ENCODE data around the gene TFIP11. TPM values are rescaled to one million over a fixed set of nuclear protein-coding genes. Genes with fewer than 3 reads are reported as not detected.

TFIP11 gene
- total and polyA plus RNA-seq, 2 of the 13 experiments (the other 11 are each of a cell fraction or from before 2014, with no cell fraction given): 15.4 to 22.8 TPM

DNA sequence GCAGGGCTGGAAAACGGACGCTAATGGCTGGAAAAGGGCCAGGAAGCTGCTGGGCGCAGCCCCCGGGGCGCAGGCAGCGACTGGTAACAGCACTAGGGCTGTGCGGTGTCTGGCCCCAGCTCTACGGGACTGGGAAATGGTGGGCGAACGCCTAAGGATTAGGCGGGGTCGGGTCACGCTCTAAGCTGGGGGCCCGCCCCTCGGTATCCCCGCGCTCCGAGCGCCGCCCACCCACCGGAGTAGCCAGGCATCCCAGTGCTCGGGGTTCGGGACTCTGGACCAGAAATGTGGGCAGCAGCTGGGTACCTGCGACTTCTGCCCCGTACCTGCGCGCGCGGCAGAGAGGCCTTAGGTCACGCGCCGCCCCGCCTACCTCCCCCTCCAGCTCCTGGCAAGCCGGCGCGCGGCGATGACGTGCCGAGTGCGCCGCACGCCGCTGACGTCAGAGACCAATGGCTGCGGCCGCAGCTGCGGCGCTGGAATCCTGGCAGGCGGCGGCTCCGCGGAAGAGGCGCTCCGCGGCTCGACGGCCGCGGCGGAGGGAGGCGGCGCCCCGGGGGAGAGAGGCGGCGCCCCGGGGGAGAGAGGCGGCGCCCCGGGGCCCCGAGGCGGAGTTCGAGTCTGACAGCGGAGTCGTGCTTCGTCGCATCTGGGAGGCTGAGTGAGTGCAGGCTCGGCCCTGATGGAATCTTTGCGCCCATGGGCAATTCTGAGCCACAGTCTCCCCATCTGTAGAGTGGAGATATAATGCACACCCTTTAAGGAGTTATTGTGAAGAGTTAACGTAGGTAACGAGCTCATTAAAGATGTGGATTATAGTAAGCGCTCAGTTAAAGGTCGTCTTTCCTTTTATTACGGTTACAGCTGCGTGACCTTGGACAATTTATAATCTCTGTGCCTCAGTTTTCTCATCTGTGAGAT lies 28.6 kb downstream of the TFIP11 start, which contains the start of the genes HPS4 and SRRD (continued):
- TF ChIP-seq, protein P1, sequence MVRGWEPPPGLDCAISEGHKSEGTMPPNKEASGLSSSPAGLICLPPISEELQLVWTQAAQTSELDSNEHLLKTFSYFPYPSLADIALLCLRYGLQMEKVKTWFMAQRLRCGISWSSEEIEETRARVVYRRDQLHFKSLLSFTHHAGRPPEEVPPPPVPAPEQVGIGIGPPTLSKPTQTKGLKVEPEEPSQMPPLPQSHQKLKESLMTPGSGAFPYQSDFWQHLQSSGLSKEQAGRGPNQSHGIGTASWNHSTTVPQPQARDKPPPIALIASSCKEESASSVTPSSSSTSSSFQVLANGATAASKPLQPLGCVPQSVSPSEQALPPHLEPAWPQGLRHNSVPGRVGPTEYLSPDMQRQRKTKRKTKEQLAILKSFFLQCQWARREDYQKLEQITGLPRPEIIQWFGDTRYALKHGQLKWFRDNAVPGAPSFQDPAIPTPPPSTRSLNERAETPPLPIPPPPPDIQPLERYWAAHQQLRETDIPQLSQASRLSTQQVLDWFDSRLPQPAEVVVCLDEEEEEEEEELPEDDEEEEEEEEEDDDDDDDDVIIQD (CRISPR knock-in tag; IDR thresholded peaks at IDR 0.05; ENCODE audit: low read depth): peak; percentile 40; the same call in 1 of the 2 replicates
- no peak for TF ChIP-seq HOXA7 (CRISPR knock-in tag; IDR thresholded peaks at IDR 0.05)
- TF ChIP-seq, protein P2, sequence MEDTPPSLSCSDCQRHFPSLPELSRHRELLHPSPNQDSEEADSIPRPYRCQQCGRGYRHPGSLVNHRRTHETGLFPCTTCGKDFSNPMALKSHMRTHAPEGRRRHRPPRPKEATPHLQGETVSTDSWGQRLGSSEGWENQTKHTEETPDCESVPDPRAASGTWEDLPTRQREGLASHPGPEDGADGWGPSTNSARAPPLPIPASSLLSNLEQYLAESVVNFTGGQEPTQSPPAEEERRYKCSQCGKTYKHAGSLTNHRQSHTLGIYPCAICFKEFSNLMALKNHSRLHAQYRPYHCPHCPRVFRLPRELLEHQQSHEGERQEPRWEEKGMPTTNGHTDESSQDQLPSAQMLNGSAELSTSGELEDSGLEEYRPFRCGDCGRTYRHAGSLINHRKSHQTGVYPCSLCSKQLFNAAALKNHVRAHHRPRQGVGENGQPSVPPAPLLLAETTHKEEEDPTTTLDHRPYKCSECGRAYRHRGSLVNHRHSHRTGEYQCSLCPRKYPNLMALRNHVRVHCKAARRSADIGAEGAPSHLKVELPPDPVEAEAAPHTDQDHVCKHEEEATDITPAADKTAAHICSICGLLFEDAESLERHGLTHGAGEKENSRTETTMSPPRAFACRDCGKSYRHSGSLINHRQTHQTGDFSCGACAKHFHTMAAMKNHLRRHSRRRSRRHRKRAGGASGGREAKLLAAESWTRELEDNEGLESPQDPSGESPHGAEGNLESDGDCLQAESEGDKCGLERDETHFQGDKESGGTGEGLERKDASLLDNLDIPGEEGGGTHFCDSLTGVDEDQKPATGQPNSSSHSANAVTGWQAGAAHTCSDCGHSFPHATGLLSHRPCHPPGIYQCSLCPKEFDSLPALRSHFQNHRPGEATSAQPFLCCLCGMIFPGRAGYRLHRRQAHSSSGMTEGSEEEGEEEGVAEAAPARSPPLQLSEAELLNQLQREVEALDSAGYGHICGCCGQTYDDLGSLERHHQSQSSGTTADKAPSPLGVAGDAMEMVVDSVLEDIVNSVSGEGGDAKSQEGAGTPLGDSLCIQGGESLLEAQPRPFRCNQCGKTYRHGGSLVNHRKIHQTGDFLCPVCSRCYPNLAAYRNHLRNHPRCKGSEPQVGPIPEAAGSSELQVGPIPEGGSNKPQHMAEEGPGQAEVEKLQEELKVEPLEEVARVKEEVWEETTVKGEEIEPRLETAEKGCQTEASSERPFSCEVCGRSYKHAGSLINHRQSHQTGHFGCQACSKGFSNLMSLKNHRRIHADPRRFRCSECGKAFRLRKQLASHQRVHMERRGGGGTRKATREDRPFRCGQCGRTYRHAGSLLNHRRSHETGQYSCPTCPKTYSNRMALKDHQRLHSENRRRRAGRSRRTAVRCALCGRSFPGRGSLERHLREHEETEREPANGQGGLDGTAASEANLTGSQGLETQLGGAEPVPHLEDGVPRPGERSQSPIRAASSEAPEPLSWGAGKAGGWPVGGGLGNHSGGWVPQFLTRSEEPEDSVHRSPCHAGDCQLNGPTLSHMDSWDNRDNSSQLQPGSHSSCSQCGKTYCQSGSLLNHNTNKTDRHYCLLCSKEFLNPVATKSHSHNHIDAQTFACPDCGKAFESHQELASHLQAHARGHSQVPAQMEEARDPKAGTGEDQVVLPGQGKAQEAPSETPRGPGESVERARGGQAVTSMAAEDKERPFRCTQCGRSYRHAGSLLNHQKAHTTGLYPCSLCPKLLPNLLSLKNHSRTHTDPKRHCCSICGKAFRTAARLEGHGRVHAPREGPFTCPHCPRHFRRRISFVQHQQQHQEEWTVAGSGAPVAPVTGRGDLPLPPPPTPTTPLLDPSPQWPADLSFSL (CRISPR knock-in tag; IDR thresholded peaks at IDR 0.05): no peak
- peak; percentile 85; the same call in 1 of the 2 replicates for TF ChIP-seq KLF12 (CRISPR knock-in tag; IDR thresholded peaks at IDR 0.05; ENCODE audit: borderline replicate concordance)
- peak; percentile 71; the same call in 1 of the 2 replicates for TF ChIP-seq ZFP36L1 (CRISPR knock-in tag; IDR thresholded peaks at IDR 0.05)
- TF ChIP-seq, protein P3, sequence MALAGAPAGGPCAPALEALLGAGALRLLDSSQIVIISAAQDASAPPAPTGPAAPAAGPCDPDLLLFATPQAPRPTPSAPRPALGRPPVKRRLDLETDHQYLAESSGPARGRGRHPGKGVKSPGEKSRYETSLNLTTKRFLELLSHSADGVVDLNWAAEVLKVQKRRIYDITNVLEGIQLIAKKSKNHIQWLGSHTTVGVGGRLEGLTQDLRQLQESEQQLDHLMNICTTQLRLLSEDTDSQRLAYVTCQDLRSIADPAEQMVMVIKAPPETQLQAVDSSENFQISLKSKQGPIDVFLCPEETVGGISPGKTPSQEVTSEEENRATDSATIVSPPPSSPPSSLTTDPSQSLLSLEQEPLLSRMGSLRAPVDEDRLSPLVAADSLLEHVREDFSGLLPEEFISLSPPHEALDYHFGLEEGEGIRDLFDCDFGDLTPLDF (CRISPR knock-in tag; IDR thresholded peaks at IDR 0.05): peak; percentile 82
- TF ChIP-seq POLR2A (IDR thresholded peaks at IDR 0.05; ENCODE audit: insufficient read depth in 1 of 2, low read depth in 2 of 2, low read length in 2 of 2): peak; percentile 80 to 96
- TF ChIP-seq, protein P4, sequence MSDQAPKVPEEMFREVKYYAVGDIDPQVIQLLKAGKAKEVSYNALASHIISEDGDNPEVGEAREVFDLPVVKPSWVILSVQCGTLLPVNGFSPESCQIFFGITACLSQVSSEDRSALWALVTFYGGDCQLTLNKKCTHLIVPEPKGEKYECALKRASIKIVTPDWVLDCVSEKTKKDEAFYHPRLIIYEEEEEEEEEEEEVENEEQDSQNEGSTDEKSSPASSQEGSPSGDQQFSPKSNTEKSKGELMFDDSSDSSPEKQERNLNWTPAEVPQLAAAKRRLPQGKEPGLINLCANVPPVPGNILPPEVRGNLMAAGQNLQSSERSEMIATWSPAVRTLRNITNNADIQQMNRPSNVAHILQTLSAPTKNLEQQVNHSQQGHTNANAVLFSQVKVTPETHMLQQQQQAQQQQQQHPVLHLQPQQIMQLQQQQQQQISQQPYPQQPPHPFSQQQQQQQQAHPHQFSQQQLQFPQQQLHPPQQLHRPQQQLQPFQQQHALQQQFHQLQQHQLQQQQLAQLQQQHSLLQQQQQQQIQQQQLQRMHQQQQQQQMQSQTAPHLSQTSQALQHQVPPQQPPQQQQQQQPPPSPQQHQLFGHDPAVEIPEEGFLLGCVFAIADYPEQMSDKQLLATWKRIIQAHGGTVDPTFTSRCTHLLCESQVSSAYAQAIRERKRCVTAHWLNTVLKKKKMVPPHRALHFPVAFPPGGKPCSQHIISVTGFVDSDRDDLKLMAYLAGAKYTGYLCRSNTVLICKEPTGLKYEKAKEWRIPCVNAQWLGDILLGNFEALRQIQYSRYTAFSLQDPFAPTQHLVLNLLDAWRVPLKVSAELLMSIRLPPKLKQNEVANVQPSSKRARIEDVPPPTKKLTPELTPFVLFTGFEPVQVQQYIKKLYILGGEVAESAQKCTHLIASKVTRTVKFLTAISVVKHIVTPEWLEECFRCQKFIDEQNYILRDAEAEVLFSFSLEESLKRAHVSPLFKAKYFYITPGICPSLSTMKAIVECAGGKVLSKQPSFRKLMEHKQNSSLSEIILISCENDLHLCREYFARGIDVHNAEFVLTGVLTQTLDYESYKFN (CRISPR knock-in tag; conservative IDR thresholded peaks at IDR 0.05): peak; percentile 32; the same call in 1 of the 2 replicates
- TF ChIP-seq NKX3-1 (CRISPR knock-in tag; IDR thresholded peaks at IDR 0.05): peak; percentile 75; the same call in 1 of the 2 replicates
- peak; percentile 83 for TF ChIP-seq ZNF891 (CRISPR knock-in tag; IDR thresholded peaks at IDR 0.05)
- TF ChIP-seq AKAP8 (CRISPR knock-in tag; IDR thresholded peaks at IDR 0.05): peak; percentile 33; the same call in 1 of the 2 replicates
- TF ChIP-seq, protein P5, sequence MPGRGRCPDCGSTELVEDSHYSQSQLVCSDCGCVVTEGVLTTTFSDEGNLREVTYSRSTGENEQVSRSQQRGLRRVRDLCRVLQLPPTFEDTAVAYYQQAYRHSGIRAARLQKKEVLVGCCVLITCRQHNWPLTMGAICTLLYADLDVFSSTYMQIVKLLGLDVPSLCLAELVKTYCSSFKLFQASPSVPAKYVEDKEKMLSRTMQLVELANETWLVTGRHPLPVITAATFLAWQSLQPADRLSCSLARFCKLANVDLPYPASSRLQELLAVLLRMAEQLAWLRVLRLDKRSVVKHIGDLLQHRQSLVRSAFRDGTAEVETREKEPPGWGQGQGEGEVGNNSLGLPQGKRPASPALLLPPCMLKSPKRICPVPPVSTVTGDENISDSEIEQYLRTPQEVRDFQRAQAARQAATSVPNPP (CRISPR knock-in tag; IDR thresholded peaks at IDR 0.05): 0 out of 2 replicates have a peak, but pooled peaks have one; percentile 58
- no peak for TF ChIP-seq NFIB (CRISPR knock-in tag; IDR thresholded peaks at IDR 0.05; ENCODE audit: borderline replicate concordance)
- peak; percentile 96 for TF ChIP-seq KAT7 (CRISPR knock-in tag; IDR thresholded peaks at IDR 0.05; ENCODE audit: borderline replicate concordance)

Data from HepG2 (cell line).